Vagina (tissue), 2 donors: Measurements from ENCODE around the gene RTN4IP1.

Experiments used
- POLR2A ChIP-seq, 2 donors: fragments of 450-650 bp; IDR thresholded peaks; one replicate each; pipeline ENCODE4 v1.6.1; 2017; ENCODE audit warnings: antibody characterized with exemption in 2 of 2, mild to moderate bottlenecking in 2 of 2, moderate library complexity in 2 of 2
- POLR2AphosphoS5 ChIP-seq, 2 donors: sonication (generic); formaldehyde crosslinking; IDR thresholded peaks; one replicate each; pipeline ENCODE4 v1.9.0; 2017; ENCODE audit warnings: antibody characterized with exemption in 2 of 2, mild to moderate bottlenecking in 2 of 2, low read depth in 1 of 2; ENCODE audit not compliant: insufficient read depth in 1 of 2

DNA sequence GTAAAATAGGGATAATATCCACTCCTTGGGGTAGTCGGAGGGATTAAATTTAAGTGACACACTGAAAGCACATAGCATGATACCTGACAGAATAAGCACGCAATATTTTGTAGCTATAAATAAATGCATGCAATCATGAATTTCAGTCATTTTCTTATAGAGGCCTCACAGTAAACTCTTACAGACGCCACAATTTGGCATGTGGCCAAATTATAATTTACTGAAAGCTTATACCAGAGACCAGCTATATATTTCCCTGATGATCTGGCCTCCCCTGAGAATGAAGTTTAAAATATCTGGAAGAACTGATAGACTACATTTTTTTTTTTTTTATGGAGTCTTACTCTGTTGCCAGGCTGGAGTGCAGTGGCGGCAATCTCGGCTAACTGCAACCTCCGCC is 40.9 kb upstream of the RTN4IP1 start:
- no peak for TF ChIP-seq POLR2AphosphoS5 (IDR thresholded peaks at IDR 0.05; ENCODE audit: insufficient read depth in 1 of 2, low read depth in 1 of 2)
- no peak for TF ChIP-seq POLR2A (IDR thresholded peaks at IDR 0.05)
